M059J (cell line): Measurements from ENCODE around the gene ASXL2. TPM values are rescaled to one million over a fixed set of nuclear protein-coding genes. Genes with fewer than 3 reads are reported as not detected.
"Not testable (repeated sequence)": the region's sequence is repeated elsewhere in the genome, so short reads cannot be mapped to it uniquely, and the experiment has no call there.

ENCODE experiments used
- DNase-seq: peaks from one replicate; pipeline ENCODE4 v3.0.0-alpha.2; 2012; ENCODE audit warnings: low read depth
- total RNA-seq: library from RNA; depleted of rRNA; stranded (reverse); fragments of >200 nt; shearing (Covaris generic); gene quantifications from 2 replicates; pipeline ENCODE4 v1.2.3, GENCODE V29; 2014

The ASXL2 gene
- total RNA-seq, 1 experiment from 2014 or later: 8.0 TPM

DNA sequence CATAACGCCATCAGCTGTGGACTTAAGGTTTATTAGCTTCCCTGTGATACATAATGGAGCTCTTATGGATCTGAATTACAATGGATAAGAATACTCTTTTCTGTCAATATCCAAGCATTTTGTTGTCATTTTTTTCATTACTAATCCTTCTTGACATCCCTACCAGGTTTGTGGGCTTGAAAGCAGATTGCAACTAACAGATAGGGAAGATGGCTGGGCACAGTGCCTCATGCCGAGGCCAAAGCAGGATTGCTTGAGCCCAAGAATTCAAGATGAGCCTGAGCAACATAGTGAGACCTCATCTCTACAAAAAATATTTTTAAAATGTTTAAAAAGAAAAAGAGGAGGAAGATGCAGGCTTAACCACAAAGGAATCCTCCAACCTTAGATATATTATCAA, 42.4 kb downstream of the ASXL2 start:
- no peak for DNase-seq

DNA sequence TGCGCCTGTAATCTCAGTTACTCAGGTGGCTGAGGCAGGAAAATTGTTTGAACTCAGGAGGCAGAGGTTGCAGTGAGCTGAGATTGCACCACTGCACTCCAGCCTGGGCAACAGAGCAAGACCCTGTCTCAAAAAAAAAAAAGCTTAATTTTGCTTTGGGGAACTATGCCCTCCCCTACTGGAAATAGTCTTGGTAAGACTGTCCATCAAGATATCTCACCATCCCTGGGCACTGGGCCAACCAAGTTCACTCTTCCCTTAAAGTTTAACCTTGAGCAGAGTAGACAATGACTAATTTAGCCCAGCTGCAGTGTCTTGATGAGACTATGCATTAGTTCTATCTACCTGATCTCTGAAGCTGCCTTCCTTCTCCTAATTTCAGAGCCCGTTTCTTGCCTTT, 44.7 kb downstream of the ASXL2 start:
- DNase-seq: peak; percentile 57

DNA sequence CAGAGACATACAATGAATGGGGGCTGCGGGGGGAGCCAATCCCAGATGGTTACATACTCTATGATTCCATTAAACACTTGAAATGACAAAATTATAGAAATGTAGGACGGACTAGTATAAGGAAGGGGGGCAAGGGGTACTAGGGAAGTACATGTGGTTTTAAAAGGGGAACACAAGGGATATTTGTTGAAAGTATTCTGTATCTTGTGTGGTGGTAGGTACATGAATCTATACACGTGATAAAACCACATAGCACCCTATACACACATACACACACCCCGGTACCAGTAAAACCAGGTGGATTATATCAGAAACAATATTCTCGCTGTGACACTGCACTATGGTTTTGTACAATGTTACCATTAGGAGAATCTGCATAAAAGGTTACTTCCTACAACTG, 45.4 kb downstream of the ASXL2 start:
- no peak for DNase-seq

GRCh38 chr2:25831746-25832449, 46.4 kb downstream of the ASXL2 start:
- DNase-seq: no peak

GRCh38 chr2:25829828-25830227, 48.5 kb downstream of the ASXL2 start:
- DNase-seq: no peak

DNA sequence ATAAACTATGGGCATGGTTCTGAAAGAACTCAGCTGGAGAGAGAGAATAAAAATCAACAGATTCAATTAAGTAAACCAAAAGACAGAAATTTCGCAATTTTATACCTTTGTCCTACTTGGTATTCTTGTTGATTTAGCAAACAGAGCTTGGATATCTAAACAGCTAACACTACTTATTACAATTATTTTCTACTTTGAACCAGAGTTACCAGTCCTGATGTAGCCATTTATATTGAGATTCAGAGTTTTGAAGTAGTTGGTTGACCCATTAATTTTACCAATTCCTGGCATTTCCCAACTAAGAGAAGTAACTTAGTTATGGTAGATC, 48.9 kb downstream of the ASXL2 start:
- no peak for DNase-seq

DNA sequence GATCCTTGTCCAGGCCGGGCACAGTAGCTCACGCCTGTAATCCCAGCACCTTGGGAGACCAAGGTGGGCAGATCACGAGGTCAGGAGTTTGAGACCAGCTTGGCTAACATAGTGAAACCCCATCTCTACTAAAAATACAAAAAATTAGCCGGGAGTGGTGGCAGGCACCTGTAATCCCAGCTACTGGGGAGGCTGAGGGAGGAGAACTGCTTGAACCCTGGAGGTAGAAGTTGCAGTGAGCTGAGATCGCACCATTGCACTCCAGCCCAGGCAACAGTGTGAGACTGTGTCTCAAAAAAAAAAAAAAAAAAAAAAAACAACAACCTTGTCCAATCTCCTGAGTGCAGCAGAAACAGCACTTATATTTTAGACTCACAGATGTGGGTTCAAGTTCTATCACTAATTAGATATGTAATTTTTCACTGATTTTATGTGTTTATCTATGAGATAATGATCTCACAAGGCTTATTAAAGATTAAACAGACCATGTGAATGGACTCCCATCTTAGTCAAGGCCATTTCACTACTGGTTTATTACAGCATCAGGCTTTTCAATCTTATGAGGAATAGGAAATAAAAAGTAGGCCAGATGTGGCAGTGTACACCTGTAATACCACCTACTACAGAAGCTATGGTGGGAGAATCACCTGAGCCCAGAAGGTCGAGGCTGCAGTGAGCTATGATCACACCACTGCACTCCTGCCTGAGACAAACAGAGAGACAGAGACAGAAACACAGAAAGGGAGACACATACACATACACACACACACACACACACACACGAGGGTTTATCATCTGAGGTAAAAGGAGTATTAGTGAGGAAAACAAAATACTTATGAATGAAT, 49.5 kb downstream of the ASXL2 start:
- not testable (repeated sequence) for DNase-seq

- no peak for DNase-seq
Measured at GRCh38 chr2:25825238-25825637, 53.0 kb downstream of the ASXL2 start.

DNA sequence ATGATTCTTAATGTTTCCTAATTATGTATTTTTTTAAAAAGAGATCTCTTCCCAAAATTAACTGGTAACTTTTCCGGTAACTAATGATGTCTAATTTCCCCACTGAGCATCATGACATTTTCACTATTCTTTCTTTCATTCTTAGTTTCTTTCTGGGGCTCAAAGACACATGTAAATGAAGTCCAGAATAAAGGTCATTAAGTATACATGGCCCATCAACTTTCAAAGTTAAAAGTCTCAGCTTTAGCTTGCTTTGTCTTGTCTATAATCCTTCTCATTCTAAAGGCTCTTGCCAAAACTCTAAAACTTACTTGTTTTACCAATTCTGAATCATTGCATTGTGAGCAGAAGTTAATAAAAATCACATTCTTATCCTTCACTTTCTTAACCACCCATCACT, 53.6 kb downstream of the ASXL2 start:
- no peak for DNase-seq

- no peak for DNase-seq
Measured at GRCh38 chr2:25824216-25824615, 54.1 kb downstream of the ASXL2 start.

GRCh38 chr2:25822190-25823117, 55.8 kb downstream of the ASXL2 start:
- DNase-seq: no peak

GRCh38 chr2:25821225-25822056, 56.8 kb downstream of the ASXL2 start:
- peak; percentile 71 for DNase-seq

GRCh38 chr2:25819597-25820039, 58.7 kb downstream of the ASXL2 start:
- no peak for DNase-seq

DNA sequence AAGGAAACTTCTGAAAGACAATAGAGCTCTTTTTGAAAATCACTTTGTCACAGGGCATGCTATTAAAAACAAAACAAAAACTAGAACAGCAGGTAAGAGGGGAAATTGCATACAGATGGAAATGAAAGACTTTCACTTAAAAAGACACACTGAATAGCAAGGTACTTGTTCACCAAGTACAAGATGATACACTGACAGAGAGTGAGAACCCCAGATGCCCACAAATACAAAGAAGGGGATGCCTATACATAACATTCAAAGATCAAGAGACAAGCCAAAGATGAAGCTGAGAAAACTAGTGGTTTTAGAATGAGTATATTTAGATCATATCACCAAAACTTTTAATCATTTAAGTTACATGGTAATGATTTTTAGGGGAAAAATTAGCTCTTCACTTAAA, 60.7 kb downstream of the ASXL2 start:
- DNase-seq: no peak

DNA sequence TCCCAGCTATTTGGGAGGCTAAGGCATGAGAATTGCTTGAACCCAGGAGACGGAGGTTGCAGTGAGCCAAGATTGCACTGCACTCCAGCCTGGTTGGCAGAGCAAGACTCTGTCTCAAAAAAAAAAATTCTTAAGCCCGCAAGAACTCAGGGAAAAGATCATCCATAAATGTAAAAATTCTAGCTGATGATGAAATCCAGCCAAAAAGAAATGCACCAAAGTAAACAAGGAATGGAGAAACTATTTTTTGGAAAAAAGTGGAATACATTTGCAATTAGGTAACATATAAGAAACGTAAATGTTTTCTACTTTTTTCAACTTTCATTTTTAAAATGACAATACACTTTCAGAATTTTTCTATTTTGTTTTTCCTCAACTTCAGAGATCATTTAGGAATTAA, 61.3 kb downstream of the ASXL2 start:
- no peak for DNase-seq

DNA sequence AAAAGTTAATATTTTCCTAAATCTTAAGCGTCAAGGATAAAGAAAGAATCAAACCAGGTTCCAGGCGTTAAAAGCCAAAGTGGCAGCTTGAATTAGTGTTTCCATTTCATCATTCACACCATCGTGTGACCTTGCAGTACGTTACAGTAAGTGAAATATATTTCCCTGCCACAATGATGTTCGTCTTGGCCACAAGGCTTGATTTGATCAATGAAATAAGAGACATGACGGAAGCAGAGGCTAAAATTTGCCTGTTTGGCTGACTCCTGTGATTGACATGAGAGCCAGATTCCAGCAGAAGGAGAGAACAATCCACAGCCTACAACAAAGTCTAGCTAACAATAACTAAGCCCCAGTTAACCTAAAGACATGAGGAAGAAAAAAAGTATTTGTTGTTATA, 62.0 kb downstream of the ASXL2 start:
- no peak for DNase-seq

GRCh38 chr2:25814681-25815080, 63.6 kb downstream of the ASXL2 start:
- DNase-seq: peak; percentile 27

DNA sequence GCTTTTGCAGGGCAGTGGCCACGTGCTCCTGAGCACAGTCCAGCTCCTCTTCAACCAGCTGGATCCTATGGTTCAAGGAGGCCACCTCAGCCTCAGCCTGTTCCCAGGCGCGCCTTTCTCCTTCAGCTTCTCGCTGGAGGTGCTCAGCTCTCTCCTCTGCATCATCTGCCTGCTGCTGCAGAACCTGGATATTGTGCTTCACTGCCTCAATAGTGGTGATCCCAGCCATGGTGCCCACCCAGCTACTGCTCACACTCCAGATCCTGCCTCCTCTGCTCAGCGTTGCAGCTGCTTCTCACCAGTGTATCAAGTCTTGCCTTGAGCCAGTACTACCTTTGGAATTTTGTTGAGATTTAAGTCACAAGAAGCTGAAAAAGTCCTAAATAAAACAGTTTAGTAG, 67.9 kb downstream of the ASXL2 start:
- no peak for DNase-seq

GRCh38 chr2:25809646-25810045, 68.6 kb downstream of the ASXL2 start:
- DNase-seq: no peak

- DNase-seq: peak; percentile 59
Measured at GRCh38 chr2:25808006-25808383, 70.3 kb downstream of the ASXL2 start.

GRCh38 chr2:25806941-25807340, 71.3 kb downstream of the ASXL2 start:
- DNase-seq: no peak
